DND-41 (cell line): Measurements from ENCODE around the gene CYB561D2.

Experiments used
- ATAC-seq: fragments of 200-7000 bp; cut with Tn5 transposase; 3 replicates; pipeline ENCODE4 v1.9.1; 2021; ENCODE audit warnings: low read depth; ENCODE audit not compliant: insufficient read depth
- DNase-seq: peaks from one replicate; pipeline ENCODE4 v3.0.0-alpha.2; 2020
- H2AFZ ChIP-seq: 2 replicates; pipeline ENCODE4 v1.6.0; 2012; ENCODE audit warnings: low read depth, low read length
- H3K27ac ChIP-seq: 2 replicates; pipeline ENCODE4 v1.5.1; 2012; ENCODE audit warnings: low read length, inconsistent platforms
- H3K27me3 ChIP-seq: fragments of 200-600 bp; sonication (generic); 2 replicates; pipeline ENCODE4 v1.6.0; 2012; ENCODE audit warnings: low read length, mild to moderate bottlenecking, inconsistent platforms; ENCODE audit not compliant: insufficient read depth, poor library complexity
- H3K36me3 ChIP-seq: 2 replicates; pipeline ENCODE4 v1.5.1; 2012; ENCODE audit warnings: low read length, inconsistent platforms; ENCODE audit not compliant: insufficient read depth
- H3K4me1 ChIP-seq: 2 replicates; pipeline ENCODE4 v1.5.1; 2012; ENCODE audit warnings: mild to moderate bottlenecking, low read length; ENCODE audit not compliant: insufficient read depth
- H3K4me2 ChIP-seq: 2 replicates; pipeline ENCODE4 v1.6.0; 2012; ENCODE audit warnings: mild to moderate bottlenecking, moderate library complexity, low read length, inconsistent platforms; ENCODE audit not compliant: insufficient read depth
- H3K4me3 ChIP-seq, 2 experiments: fragments of 200-600 bp in 1 of 2; shearing (Covaris generic) in 1 of 2; 2 replicates each; pipeline ENCODE4 v1.5.1; 2012 to 2016; ENCODE audit warnings: inconsistent platforms in 2 of 2, low read length in 2 of 2, mild to moderate bottlenecking in 2 of 2, low read depth in 1 of 2, moderate library complexity in 1 of 2
- H3K79me2 ChIP-seq: 2 replicates; pipeline ENCODE4 v1.6.0; 2012; ENCODE audit warnings: low read length, inconsistent platforms; ENCODE audit not compliant: insufficient read depth
- H3K9ac ChIP-seq: 2 replicates; pipeline ENCODE4 v1.6.0; 2012; ENCODE audit warnings: low read depth, mild to moderate bottlenecking, inconsistent platforms, low read length, moderate library complexity
- H3K9me3 ChIP-seq: 2 replicates; pipeline ENCODE4 v1.5.1; 2012; ENCODE audit warnings: low read length, moderate library complexity, mild to moderate bottlenecking, inconsistent platforms; ENCODE audit not compliant: insufficient read depth, severe bottlenecking
- H4K20me1 ChIP-seq: 2 replicates; pipeline ENCODE4 v1.6.0; 2012; ENCODE audit warnings: low read length; ENCODE audit not compliant: insufficient read depth
- CTCF ChIP-seq: IDR thresholded peaks from 2 replicates; pipeline ENCODE4 v1.5.1; 2012; ENCODE audit warnings: borderline replicate concordance, low read length, moderate library complexity, mild to moderate bottlenecking; ENCODE audit not compliant: poor library complexity, severe bottlenecking; ENCODE audit errors: extremely low read depth
- EZH2 ChIP-seq: IDR thresholded peaks from 3 replicates; pipeline ENCODE4 v1.6.1; 2012; ENCODE audit warnings: borderline replicate concordance, low read depth, mild to moderate bottlenecking, moderate library complexity, low read length, inconsistent platforms; ENCODE audit not compliant: severe bottlenecking

Gene CYB561D2

DNA sequence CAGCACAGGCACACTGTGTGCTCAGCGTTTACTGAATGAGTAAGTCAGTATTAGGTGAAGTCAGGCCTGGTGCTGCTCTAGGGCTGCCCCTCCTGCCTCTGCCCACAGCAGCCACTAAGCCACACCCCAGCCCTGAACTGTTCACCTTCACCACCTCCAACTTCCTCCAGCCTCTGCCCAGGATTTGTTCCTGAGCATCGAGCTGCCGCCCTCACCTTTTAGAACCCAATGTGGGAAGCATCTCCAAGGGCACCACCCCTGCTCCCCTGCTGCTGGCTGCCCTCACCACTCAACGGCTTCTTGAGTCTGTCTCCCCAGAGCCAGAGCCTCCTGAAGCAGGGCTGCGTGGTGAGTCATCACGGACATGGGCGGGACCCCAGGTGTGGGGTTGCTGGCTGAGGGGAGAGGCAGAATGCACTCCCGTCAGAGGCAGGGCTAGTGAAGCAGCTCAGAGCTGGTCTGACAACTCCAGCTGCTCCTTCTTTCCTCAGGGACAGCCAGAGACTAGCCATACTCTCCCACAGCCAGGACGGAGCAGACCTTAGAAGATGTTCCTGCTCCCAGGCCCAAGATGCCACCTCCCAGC is 33.9 kb upstream of the CYB561D2 start:
- H3K9ac ChIP-seq = no peak overlapping the region
- no peak overlapping the region for H2AFZ ChIP-seq
- DNase-seq = no peak
- H3K36me3 ChIP-seq = peaks cover 44% of the 10 kb centered on the region
- no peak overlapping the region for H3K4me3 ChIP-seq
- TF ChIP-seq CTCF = no peak
- no peak for TF ChIP-seq EZH2
- H4K20me1 ChIP-seq = peaks cover 19% of the 10 kb centered on the region; the same call in 1 of the 2 replicates
- H3K27ac ChIP-seq = no peak overlapping the region
- peaks cover 24% of the 10 kb centered on the region for H3K79me2 ChIP-seq
- ATAC-seq = no peak
- no peaks in the 10 kb centered on the region for H3K9me3 ChIP-seq
- no peaks in the 10 kb centered on the region for H3K27me3 ChIP-seq
- H3K4me1 ChIP-seq = peaks cover 33% of the 10 kb centered on the region
- H3K4me2 ChIP-seq = no peak overlapping the region

- H3K4me3 ChIP-seq = no peak overlapping the region
- no peak overlapping the region for H3K4me2 ChIP-seq
- DNase-seq = no peak
- H2AFZ ChIP-seq = no peak overlapping the region
- H4K20me1 ChIP-seq = peaks cover 19% of the 10 kb centered on the region; the same call in 1 of the 2 replicates
- H3K27me3 ChIP-seq = no peaks in the 10 kb centered on the region
- H3K79me2 ChIP-seq = peaks cover 24% of the 10 kb centered on the region
- no peak overlapping the region for H3K27ac ChIP-seq
- peaks cover 44% of the 10 kb centered on the region for H3K36me3 ChIP-seq
- no peak overlapping the region for H3K9ac ChIP-seq
- H3K4me1 ChIP-seq = peaks cover 39% of the 10 kb centered on the region
- H3K9me3 ChIP-seq = no peaks in the 10 kb centered on the region
- ATAC-seq = no peak
- TF ChIP-seq EZH2 = no peak
- no peak for TF ChIP-seq CTCF
Observed at GRCh38 chr3:50317300-50317699, 33.4 kb upstream of the CYB561D2 start.

DNA sequence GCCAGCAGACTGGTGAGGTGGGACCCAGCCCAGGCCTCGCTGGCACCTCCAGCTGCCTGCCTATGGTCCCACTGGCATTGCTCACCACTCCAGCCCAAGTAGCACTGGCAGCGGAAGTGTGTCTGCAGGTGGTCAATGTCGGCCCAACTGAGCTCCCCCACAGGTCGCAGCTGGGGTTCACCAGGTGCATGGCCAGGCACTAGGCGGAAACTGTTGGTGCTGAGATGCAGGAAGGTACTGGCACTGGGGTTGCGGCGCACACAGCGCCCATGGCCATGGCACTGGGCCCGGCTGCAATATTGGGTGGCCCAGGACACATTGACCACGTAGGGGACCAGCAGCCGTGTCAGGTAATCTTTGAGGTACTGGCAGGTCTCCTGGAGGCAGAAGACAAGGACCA is 32.5 kb upstream of the CYB561D2 start:
- H2AFZ ChIP-seq = no peak overlapping the region
- H3K9ac ChIP-seq = no peak overlapping the region
- H3K4me2 ChIP-seq = peak overlapping the region; percentile 0; the same call in 1 of the 2 replicates
- peaks cover 19% of the 10 kb centered on the region; the same call in 1 of the 2 replicates for H4K20me1 ChIP-seq
- H3K79me2 ChIP-seq = peaks cover 24% of the 10 kb centered on the region
- peaks cover 44% of the 10 kb centered on the region for H3K36me3 ChIP-seq
- H3K4me1 ChIP-seq = peaks cover 42% of the 10 kb centered on the region
- TF ChIP-seq CTCF (no peak), EZH2 (no peak)
- no peaks in the 10 kb centered on the region for H3K9me3 ChIP-seq
- no peak overlapping the region for H3K27ac ChIP-seq
- ATAC-seq = no peak
- DNase-seq = no peak
- H3K27me3 ChIP-seq = no peaks in the 10 kb centered on the region
- no peak overlapping the region for H3K4me3 ChIP-seq
